ENCODE measurements around the gene PAK1.

Gene PAK1

DNA sequence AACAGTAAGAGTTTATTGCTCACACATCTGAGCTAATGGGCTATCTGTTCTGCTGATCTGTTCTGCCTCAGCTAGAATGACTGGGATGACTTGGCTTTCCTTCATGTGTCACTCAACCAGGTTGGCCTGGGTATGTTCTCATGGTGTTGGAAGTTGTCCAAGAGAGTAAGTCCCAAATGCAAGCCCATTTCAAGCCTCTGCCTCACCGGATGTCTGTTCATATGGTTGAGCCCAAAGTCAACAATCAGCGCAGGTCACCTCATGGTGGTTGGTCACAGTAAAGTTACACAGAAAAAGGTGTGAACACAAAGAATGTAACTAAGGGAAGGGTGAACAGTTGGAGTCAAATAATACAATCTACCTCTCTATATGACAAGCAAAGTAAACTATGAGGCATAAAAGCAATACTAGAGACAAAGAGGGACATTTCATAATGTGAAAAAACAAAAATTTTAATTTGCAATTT, 174.3 kb downstream of the PAK1 start:
- Histone ChIP-seq H3K4me2 (ENCODE audit: low read length) (no peak overlapping the region), H2AFZ (no peak overlapping the region), H3K79me2 (no peaks in the 10 kb centered on the region), H3K27me3 (ENCODE audit: control insufficient read depth, insufficient read depth, low read length) (no peaks in the 10 kb centered on the region), H3K36me3 (ENCODE audit: control insufficient read depth, insufficient read depth, low read length) (no peaks in the 10 kb centered on the region), H3K4me3 (ENCODE audit: low read depth, low read length) (no peak overlapping the region), H3K9ac (no peak overlapping the region), H3K4me1 (no peaks in the 10 kb centered on the region), H3K27ac (no peak overlapping the region), H3K9me3 (ENCODE audit: control insufficient read depth, low read length) (no peaks in the 10 kb centered on the region)
- TF ChIP-seq CTCF (IDR thresholded peaks at IDR 0.05): no peak

DNA sequence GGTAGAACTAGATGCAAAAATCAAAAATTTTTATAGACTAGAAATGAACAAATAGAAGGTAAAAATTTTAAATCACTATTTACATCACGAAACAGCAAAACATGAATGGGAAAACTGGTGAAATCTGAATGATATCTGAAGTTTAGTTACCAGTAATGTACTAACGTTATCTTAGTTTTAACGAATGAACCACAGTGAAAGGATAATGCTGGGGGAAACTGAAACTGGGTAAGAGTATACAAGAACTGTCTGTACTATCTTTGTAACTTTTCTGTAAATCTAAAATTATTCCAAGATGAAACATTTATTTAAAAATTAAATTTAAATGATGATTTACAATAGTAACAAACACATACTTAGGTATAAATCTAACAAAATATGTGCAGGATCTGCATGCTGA, 179.9 kb downstream of the PAK1 start:
- no peak overlapping the region for H3K9ac ChIP-seq

DNA sequence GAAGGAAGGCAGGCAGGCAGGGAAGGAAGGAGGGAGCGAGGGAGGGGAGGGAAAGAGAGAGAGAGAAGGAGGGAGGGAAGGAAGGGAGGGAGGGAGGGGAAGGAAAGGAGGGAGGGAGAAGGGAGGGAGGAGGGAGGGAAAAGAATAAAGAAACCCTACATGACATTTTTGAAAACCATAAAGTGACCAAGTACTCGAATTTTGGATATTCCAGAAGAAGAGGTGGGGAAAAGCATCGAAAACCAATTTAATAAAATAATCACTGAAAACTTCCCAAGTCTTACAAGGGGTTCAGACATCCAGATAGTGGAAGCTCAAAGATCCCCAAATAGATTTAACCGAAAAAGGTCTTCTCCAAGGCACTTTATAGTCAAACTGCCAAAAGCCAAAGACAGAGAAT, 184.2 kb downstream of the PAK1 start:
- no peak for TF ChIP-seq CTCF (IDR thresholded peaks at IDR 0.05)
- H2AFZ ChIP-seq: no peak overlapping the region
- H3K36me3 ChIP-seq (ENCODE audit: control insufficient read depth, insufficient read depth, low read length): no peaks in the 10 kb centered on the region
- H3K4me2 ChIP-seq (ENCODE audit: low read length): no peak overlapping the region
- H3K27me3 ChIP-seq (ENCODE audit: control insufficient read depth, insufficient read depth, low read length): no peaks in the 10 kb centered on the region
- H3K9ac ChIP-seq: no peak overlapping the region
- H3K9me3 ChIP-seq (ENCODE audit: control insufficient read depth, low read length): no peaks in the 10 kb centered on the region
- H3K79me2 ChIP-seq: no peaks in the 10 kb centered on the region
- H3K4me3 ChIP-seq (ENCODE audit: low read depth, low read length): no peak overlapping the region
- no peaks in the 10 kb centered on the region for H3K4me1 ChIP-seq
- H3K27ac ChIP-seq: no peak overlapping the region

More for the DNA sequence above, 179.9 kb downstream of the PAK1 start:
- H3K27ac ChIP-seq: no peak overlapping the region
- H2AFZ ChIP-seq: no peak overlapping the region
- no peak overlapping the region for H3K4me3 ChIP-seq (ENCODE audit: low read depth, low read length)
- H3K4me2 ChIP-seq (ENCODE audit: low read length): no peak overlapping the region
- no peak for TF ChIP-seq CTCF (IDR thresholded peaks at IDR 0.05)
- H3K27me3 ChIP-seq (ENCODE audit: control insufficient read depth, insufficient read depth, low read length): no peaks in the 10 kb centered on the region
- H3K36me3 ChIP-seq (ENCODE audit: control insufficient read depth, insufficient read depth, low read length): no peaks in the 10 kb centered on the region
- H3K4me1 ChIP-seq: no peaks in the 10 kb centered on the region
- no peaks in the 10 kb centered on the region for H3K9me3 ChIP-seq (ENCODE audit: control insufficient read depth, low read length)
- H3K79me2 ChIP-seq: no peaks in the 10 kb centered on the region

DNA sequence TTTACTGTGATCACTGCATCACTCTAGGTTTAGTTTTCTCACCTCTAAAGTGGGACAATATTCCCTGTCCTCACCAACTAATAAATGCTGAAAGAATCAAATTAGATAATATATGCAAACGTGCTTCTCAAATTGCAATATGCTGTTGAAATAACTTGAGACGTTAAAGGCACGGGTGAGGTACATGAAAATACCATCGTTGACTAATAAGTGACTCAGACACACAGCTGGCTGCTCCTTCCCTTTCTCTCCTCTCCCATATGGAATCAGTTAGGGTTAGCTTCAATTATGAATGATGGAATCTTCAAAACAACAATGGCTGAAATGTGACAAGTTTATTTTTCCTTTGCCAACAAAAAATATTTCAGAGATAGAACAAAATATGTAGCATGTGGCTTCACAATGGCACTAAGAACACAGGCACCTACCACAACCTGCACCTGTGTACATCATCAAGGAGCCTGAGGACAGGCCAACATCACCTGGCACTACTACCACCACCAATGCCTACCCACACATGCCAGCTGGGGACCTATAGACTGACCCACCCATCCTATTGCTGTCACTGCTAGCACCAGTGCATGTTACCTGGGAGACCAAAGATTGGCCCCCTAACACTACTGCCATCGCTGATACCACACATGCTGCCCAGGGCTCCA, 186.2 kb downstream of the PAK1 start:
- H3K27me3 ChIP-seq (ENCODE audit: control insufficient read depth, insufficient read depth, low read length): no peaks in the 10 kb centered on the region
- H3K36me3 ChIP-seq (ENCODE audit: control insufficient read depth, insufficient read depth, low read length): no peaks in the 10 kb centered on the region
- no peaks in the 10 kb centered on the region for H3K9me3 ChIP-seq (ENCODE audit: control insufficient read depth, low read length)
- H2AFZ ChIP-seq: no peak overlapping the region
- H3K4me1 ChIP-seq: no peaks in the 10 kb centered on the region
- H3K27ac ChIP-seq: no peak overlapping the region
- no peak overlapping the region for H3K9ac ChIP-seq
- no peak overlapping the region for H3K4me2 ChIP-seq (ENCODE audit: low read length)
- no peak for TF ChIP-seq CTCF (IDR thresholded peaks at IDR 0.05)
- H3K79me2 ChIP-seq: no peaks in the 10 kb centered on the region
- H3K4me3 ChIP-seq (ENCODE audit: low read depth, low read length): no peak overlapping the region

DNA sequence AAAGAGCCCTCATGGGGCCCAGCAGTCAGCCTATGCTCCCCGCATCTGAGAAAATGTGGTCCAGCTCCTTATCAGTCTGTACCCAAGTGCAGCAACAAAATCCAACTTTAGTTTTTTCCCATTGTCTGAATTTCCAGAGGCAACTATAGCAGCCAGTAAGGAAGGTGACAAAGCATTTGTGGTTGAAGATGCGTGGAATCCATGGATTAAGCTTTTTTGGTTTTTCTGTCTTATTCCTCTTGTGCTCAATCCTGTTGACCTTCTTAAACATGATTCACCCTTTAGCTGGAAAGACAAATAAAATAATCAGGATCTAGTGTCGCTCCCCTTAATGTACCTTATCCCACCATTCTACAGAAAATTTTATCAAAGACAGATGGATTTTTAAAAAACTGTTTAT, 186.8 kb downstream of the PAK1 start:
- no peaks in the 10 kb centered on the region for H3K36me3 ChIP-seq (ENCODE audit: control insufficient read depth, insufficient read depth, low read length)
- no peaks in the 10 kb centered on the region for H3K9me3 ChIP-seq (ENCODE audit: control insufficient read depth, low read length)
- no peak overlapping the region for H3K9ac ChIP-seq
- H3K27me3 ChIP-seq (ENCODE audit: control insufficient read depth, insufficient read depth, low read length): no peaks in the 10 kb centered on the region
- no peak overlapping the region for H3K4me2 ChIP-seq (ENCODE audit: low read length)
- no peaks in the 10 kb centered on the region for H3K4me1 ChIP-seq
- no peak overlapping the region for H2AFZ ChIP-seq
- H3K4me3 ChIP-seq (ENCODE audit: low read depth, low read length): no peak overlapping the region
- H3K27ac ChIP-seq: no peak overlapping the region
- TF ChIP-seq CTCF (IDR thresholded peaks at IDR 0.05): no peak
- no peaks in the 10 kb centered on the region for H3K79me2 ChIP-seq
